K562 (cell line): Measurements from ENCODE around the gene INPPL1.

Experiments
- CTCF ChIP-seq, 3 experiments: IDR thresholded peaks in 2 of 3; conservative IDR thresholded peaks in 1 of 3; 2 replicates each; pipeline ENCODE4 v1.5.1; 2011 to 2012; ENCODE audit warnings: low read length in 3 of 3, mild to moderate bottlenecking in 3 of 3, control low read depth in 2 of 3, improper control_type of control experiment in 1 of 3, inconsistent platforms in 1 of 3, low read depth in 1 of 3, mixed read lengths in 1 of 3, moderate library complexity in 1 of 3; ENCODE audit not compliant: insufficient read depth in 2 of 3
- HDGF ChIP-seq: fragments of 450-650 bp; IDR thresholded peaks from 2 replicates; pipeline ENCODE4 v1.6.1; 2016
- KDM5B ChIP-seq: fragments of 200-600 bp; sonication (generic); IDR thresholded peaks from 2 replicates; pipeline ENCODE4 v1.6.1; 2012; ENCODE audit warnings: low read depth, mild to moderate bottlenecking, moderate library complexity, low read length, control low read depth, inconsistent platforms; ENCODE audit not compliant: insufficient replicate concordance
- MITF ChIP-seq: IDR thresholded peaks from 2 replicates; pipeline ENCODE4 v1.6.1; 2014; ENCODE audit warnings: antibody characterized with exemption
- NFIC ChIP-seq: fragments of 450-650 bp; IDR thresholded peaks from 2 replicates; pipeline ENCODE4 v1.6.1; 2017; ENCODE audit warnings: mild to moderate bottlenecking, inconsistent platforms
- PHB2 ChIP-seq: fragments of 450-650 bp; IDR thresholded peaks from 2 replicates; pipeline ENCODE4 v1.6.1; 2017; ENCODE audit warnings: low read depth
- PHF21A ChIP-seq: fragments of 450-650 bp; IDR thresholded peaks from 2 replicates; pipeline ENCODE4 v1.6.1; 2017; ENCODE audit warnings: low read depth, borderline replicate concordance
- POLR2A ChIP-seq: fragments of 450-650 bp; conservative IDR thresholded peaks from 2 replicates; pipeline ENCODE4 v1.6.1; 2016
- SNAPC5 ChIP-seq: fragments of 250-450 bp; sonication (Bioruptor Pico); IDR thresholded peaks from 2 replicates; pipeline ENCODE4 v1.8.0; 2021; ENCODE audit warnings: moderate library complexity, mild to moderate bottlenecking, inconsistent platforms
- ZNF175 ChIP-seq: fragments of 200-800 bp; sonication (Bioruptor generic); IDR thresholded peaks from 2 replicates; pipeline ENCODE4 v1.6.1; 2016; ENCODE audit warnings: low read depth, mild to moderate bottlenecking, missing genetic modification characterization, missing compliant biosample characterization
- TF ChIP-seq, protein P1 (sequence below): fragments of 450-650 bp; formaldehyde crosslinking; conservative IDR thresholded peaks from 2 replicates; pipeline ENCODE4 v1.4.0; 2022; ENCODE audit warnings: mild to moderate bottlenecking, missing genetic modification characterization

DNA sequence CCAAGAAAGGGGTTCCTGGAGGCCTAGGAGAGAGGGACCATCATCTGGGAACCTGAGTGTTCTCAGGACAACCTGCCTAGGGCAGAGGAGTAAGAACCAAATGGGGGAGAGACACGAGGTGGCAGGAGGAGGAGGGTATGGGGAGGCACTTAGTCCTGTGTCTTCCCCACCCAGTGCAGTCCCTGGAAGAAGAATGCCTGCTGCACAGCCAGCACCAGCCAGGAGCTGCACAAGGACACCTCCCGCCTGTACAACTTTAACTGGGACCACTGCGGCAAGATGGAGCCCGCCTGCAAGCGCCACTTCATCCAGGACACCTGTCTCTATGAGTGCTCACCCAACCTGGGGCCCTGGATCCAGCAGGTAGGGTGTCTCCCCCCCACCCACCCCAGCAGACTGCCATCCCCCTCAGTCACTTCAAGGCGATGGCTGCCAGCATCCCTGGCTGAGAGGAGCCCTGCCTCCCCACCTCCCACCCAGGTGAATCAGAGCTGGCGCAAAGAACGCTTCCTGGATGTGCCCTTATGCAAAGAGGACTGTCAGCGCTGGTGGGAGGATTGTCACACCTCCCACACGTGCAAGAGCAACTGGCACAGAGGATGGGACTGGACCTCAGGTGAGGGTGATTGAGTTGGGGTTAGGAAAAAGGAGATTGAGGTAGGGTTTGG is 3.7 kb upstream of the INPPL1 start:
- TF ChIP-seq POLR2A (no peak), NFIC (no peak), PHB2 (no peak), SNAPC5 (CRISPR knock-in tag) (no peak), HDGF (no peak), PHF21A (no peak), ZNF175 (CRISPR knock-in tag) (no peak), CTCF (IDR thresholded peaks at IDR 0.05 in 2 of 3, conservative IDR thresholded peaks at IDR 0.05 in 1 of 3; ENCODE audit: insufficient read depth in 2 of 3, low read depth in 1 of 3, low read length in 3 of 3) (no peak), MITF (no peak), KDM5B (no peak)
- TF ChIP-seq, protein P1, sequence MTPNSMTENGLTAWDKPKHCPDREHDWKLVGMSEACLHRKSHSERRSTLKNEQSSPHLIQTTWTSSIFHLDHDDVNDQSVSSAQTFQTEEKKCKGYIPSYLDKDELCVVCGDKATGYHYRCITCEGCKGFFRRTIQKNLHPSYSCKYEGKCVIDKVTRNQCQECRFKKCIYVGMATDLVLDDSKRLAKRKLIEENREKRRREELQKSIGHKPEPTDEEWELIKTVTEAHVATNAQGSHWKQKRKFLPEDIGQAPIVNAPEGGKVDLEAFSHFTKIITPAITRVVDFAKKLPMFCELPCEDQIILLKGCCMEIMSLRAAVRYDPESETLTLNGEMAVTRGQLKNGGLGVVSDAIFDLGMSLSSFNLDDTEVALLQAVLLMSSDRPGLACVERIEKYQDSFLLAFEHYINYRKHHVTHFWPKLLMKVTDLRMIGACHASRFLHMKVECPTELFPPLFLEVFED (CRISPR knock-in tag) = no peak
